Urinary bladder (tissue), 4 donors: ENCODE measurements around the gene PLEKHG1. TPM values are rescaled to one million over a fixed set of nuclear protein-coding genes. Genes with fewer than 3 reads are reported as not detected.

Source experiments
- DNase-seq: peaks from one replicate; pipeline ENCODE4 v3.0.0-alpha.2; 2015; ENCODE audit errors: extremely low spot score
- H3K27ac ChIP-seq: one replicate; pipeline ENCODE4 v1.5.1; 2013; ENCODE audit warnings: low read depth, mild to moderate bottlenecking, moderate library complexity
- H3K36me3 ChIP-seq: one replicate; pipeline ENCODE4 v1.6.1; 2013; ENCODE audit warnings: mild to moderate bottlenecking, moderate library complexity; ENCODE audit not compliant: insufficient read depth
- H3K4me1 ChIP-seq: one replicate; pipeline ENCODE4 v1.6.1; 2013; ENCODE audit warnings: mild to moderate bottlenecking, moderate library complexity; ENCODE audit not compliant: insufficient read depth
- H3K4me3 ChIP-seq: one replicate; pipeline ENCODE4 v1.5.1; 2013; ENCODE audit warnings: low read depth, low read length
- WGBS: extraction: QIAGEN DNeasy Blood & Tissue Kit; methylation state at CpG from one replicate; pipeline ENCODE4 v1.1.7; 2013; 5-methylcytosine and 5-hydroxymethylcytosine counted together
- polyA plus RNA-seq: library from polyadenylated mRNA; stranded (reverse); fragments of 200-250 nt; gene quantifications from one replicate; pipeline ENCODE4 v1.2.3, GENCODE V29; 2013
- total RNA-seq: library from RNA; depleted of rRNA; stranded (reverse); fragments of >200 nt; gene quantifications from one replicate; pipeline ENCODE4 v1.2.3, GENCODE V29; 2014
- donor health status: healthy with polysubstance abuse.
- donor health status: healthy.

PLEKHG1 gene
- total and polyA plus RNA-seq, 2 donors: 6.9 to 39.5 TPM

- H3K4me3 ChIP-seq: no peak overlapping the region
- no peak overlapping the region for H3K27ac ChIP-seq
- no peaks in the 10 kb centered on the region for H3K4me1 ChIP-seq
- H3K36me3 ChIP-seq: no peaks in the 10 kb centered on the region
- no peak for DNase-seq
- WGBS: 85% methylated on average over 15 of the region's 15 CpGs
Measured at GRCh38 chr6:150576651-150577226, 22.9 kb upstream of the PLEKHG1 start.

DNA sequence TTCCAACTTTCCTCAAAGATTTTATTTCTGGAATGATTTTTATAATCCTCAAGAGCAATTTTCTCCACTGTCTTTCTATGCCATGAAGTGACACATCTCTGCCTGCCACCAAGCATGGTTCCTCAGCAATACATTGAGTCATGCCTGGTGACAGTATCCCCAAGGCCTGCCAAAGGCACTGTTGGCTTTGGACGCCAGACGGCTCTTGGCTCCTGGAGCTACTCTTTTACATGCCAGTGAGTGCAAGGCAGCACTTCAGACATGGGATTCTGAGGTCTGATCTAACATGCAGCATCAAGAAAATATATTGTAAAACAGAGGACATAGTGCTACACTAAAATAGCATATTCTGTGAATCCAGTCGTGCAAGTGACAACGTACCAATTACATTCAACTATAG is 20.1 kb upstream of the PLEKHG1 start:
- H3K4me3 ChIP-seq: no peak overlapping the region
- H3K36me3 ChIP-seq: no peaks in the 10 kb centered on the region
- WGBS: 84% methylated on average over 4 of the region's 4 CpGs
- no peak overlapping the region for H3K27ac ChIP-seq
- no peaks in the 10 kb centered on the region for H3K4me1 ChIP-seq
- no peak for DNase-seq

DNA sequence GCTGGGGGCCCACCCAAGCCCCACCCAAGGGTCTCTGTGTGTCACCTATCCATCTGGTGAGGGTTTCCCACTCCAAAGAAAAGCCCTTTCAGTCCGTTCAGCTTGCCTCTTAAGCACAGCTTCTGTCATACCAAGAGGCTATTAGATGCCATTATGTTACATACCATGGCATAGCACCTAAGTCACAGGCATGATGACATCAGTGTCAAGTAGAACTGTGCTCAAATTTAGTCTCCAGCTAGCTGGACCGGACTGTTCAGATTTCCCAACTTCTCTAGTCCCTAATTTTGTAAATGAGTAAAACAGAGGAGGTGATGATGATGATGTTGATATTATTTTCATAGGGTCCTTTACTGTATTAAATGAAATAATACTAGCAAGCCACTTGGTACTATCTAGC is 19.2 kb upstream of the PLEKHG1 start:
- no peak for DNase-seq
- H3K36me3 ChIP-seq: no peaks in the 10 kb centered on the region
- H3K4me1 ChIP-seq: no peaks in the 10 kb centered on the region
- WGBS: 94% methylated on average over 2 of the region's 2 CpGs
- H3K27ac ChIP-seq: no peak overlapping the region
- no peak overlapping the region for H3K4me3 ChIP-seq

DNA sequence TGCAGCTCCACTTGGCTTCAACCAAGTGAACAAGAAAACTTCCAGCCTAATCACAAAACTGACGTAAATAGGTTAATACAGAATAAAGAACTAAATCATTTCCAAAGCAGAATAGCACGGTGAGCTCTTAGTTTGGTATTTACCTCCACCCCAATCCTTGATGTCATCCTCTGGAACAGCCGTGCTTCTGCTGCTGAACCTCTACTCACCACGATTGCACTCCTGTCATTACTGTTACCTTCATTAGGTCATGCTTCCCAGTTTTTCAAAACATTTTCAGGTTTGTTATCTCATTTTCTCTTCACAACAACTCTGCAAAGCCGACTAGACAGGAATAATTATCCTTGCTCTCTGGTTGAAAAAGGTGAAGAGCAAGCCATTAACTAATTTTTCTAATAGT is 15.6 kb upstream of the PLEKHG1 start:
- Histone ChIP-seq H3K4me3 (no peak overlapping the region), H3K4me1 (no peaks in the 10 kb centered on the region), H3K36me3 (no peaks in the 10 kb centered on the region), H3K27ac (no peak overlapping the region)
- no peak for DNase-seq
- 91% methylated on average over 5 of the region's 5 CpGs for WGBS

DNA sequence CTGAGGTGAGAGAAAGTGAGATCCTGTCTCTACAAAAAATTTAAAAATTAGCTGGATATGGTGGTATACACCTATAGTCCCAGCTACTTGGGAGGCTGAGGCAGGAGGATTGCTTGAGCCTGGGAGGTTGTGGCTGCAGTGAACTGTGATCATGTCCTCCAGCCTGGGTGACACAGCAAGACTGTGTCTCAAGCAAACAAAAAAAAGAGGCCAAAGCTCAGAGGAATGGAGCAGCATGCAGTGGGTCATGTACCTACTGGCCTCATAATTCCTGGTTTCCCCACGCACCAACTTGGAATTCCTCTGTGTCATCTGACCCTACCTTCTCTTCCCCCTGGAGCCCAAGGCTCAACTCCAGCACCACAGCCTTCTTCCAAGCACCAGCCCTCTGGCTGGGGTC is 15.1 kb upstream of the PLEKHG1 start:
- no peaks in the 10 kb centered on the region for H3K36me3 ChIP-seq
- no peaks in the 10 kb centered on the region for H3K4me1 ChIP-seq
- no peak overlapping the region for H3K27ac ChIP-seq
- no peak overlapping the region for H3K4me3 ChIP-seq
- DNase-seq: no peak
- 100% methylated on average over 1 of the region's 1 CpG for WGBS

GRCh38 chr6:150586850-150587359 is 12.8 kb upstream of the PLEKHG1 start:
- 66% methylated on average over 12 of the region's 12 CpGs for WGBS
- no peak for DNase-seq
- H3K4me1 ChIP-seq: no peaks in the 10 kb centered on the region
- no peak overlapping the region for H3K4me3 ChIP-seq
- H3K36me3 ChIP-seq: no peaks in the 10 kb centered on the region
- H3K27ac ChIP-seq: no peak overlapping the region

DNA sequence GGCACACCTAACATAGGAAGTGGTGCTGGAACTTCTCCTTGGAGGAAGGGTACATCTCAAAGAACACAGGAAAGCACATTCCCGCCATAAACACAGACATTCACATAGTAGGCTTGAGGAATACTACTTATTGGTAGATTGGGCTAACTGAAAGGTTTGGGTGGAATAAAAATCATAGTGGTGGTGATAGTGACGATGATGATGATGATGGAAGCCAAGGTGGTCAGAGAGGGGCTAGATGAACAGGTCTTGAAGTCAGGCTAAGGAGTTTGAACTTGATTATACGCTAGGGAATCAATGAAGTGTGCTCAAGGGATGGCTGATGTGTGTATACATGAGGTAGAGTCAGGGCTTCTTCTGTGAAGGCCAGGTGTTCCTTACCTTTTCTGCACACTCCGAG is 12.0 kb upstream of the PLEKHG1 start:
- WGBS: 48% methylated on average over 4 of the region's 4 CpGs
- no peaks in the 10 kb centered on the region for H3K36me3 ChIP-seq

DNA sequence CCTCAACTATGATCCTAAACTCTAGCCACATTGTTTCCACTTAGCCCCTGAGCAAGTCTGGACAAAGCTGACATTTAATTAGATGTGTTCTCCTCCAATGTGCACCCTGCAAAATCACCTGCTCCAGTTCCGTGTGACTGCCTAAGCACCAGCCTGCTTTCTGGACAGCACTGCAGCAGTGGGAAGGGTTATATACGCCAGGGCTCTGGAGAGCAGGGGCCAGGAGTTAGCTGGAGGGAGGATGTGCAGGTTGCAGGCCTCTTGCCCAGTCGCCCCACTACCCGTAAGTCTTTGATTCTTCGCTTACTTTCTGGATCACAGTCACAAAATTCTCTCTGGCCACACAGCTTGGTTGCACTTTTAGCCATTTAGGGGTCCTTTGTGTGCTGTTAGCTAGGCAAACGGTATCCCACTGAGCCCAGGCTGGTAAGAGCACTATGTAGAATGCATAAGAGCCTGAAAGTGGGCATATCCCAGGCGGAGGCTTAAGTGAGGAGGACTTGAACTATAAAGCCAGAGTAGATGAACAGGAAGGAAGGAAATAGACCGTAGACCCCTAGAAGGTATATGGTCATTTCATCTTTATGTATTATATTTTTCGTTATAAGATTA is 10.7 kb upstream of the PLEKHG1 start:
- no peaks in the 10 kb centered on the region for H3K4me1 ChIP-seq
- H3K36me3 ChIP-seq: no peaks in the 10 kb centered on the region
- WGBS: 72% methylated on average over 9 of the region's 9 CpGs
- no peak overlapping the region for H3K27ac ChIP-seq
- DNase-seq: no peak
- H3K4me3 ChIP-seq: no peak overlapping the region

More for the DNA sequence above, 12.0 kb upstream of the PLEKHG1 start:
- no peak for DNase-seq
- Histone ChIP-seq H3K4me3 (no peak overlapping the region), H3K4me1 (no peaks in the 10 kb centered on the region), H3K27ac (no peak overlapping the region)

DNA sequence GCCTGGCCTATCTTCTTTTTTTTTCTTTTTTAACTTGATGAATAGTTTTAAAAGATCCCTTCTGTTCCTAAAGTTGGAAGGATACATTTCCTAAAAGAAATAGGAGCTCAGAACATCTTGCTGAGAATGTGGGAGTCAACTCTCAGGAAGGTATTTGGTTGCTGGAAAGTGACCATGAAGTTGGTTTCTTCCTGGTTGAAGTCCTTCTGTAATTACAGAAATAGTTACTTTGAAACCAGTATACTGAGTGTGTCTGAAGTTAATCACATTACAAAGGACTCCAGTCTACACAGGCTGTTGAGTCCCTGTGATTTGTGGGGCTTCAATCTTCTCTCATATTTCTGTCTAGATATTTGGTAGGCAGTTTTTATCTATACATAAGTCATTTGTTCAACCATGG is 9.8 kb upstream of the PLEKHG1 start:
- H3K4me3 ChIP-seq: no peak overlapping the region
- DNase-seq: no peak
- no peaks in the 10 kb centered on the region for H3K36me3 ChIP-seq
- H3K4me1 ChIP-seq: no peaks in the 10 kb centered on the region
- H3K27ac ChIP-seq: no peak overlapping the region

DNA sequence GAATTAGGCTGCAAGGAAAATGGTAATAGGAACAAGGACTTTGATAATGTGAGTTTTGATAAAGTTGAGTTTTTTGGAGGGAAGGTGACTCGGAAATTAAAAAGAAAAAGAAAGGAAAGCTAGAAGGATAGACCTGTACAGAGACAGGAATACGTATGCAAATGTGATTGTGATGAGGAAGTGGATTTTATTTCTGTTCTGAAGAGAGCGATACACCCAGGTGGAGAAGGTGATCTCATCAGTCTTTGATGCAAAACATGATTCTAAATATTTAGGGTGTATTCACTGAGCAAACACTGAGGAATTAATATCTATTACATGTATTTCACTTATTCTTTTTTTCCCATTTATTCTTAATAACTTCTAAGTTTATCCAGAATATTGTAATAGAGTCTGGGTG is 9.2 kb upstream of the PLEKHG1 start:
- no peak for DNase-seq
- no peaks in the 10 kb centered on the region for H3K36me3 ChIP-seq
- WGBS: 79% methylated on average over 3 of the region's 3 CpGs
- H3K27ac ChIP-seq: no peak overlapping the region
- no peak overlapping the region for H3K4me3 ChIP-seq
- no peaks in the 10 kb centered on the region for H3K4me1 ChIP-seq

GRCh38 chr6:150592377-150592995 is 7.2 kb upstream of the PLEKHG1 start:
- no peak overlapping the region for H3K27ac ChIP-seq
- H3K4me3 ChIP-seq: no peak overlapping the region
- DNase-seq: no peak
- H3K4me1 ChIP-seq: no peaks in the 10 kb centered on the region
- 75% methylated on average over 5 of the region's 5 CpGs for whole genome bisulfite sequencing
- no peaks in the 10 kb centered on the region for H3K36me3 ChIP-seq

DNA sequence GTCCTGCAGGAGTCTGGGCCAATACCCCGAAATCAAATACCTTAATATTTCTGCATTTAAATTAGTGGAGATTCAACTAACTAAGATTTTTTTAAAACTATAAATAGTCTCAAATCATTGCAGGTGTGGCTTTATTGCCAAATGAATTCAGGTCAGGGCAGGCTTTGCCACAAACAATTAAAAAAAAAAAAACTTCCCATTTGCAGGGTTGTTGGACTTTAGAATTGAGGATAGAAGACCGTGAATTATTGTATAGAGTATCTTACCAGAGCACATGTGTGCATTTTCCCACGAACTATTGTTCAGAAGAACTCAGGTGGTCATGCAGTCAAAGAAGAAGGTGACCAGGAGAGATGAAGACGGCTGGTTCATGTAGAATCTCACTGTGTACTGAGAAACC is 6.6 kb upstream of the PLEKHG1 start:
- no peaks in the 10 kb centered on the region for H3K36me3 ChIP-seq
- no peaks in the 10 kb centered on the region for H3K4me1 ChIP-seq
- DNase-seq: no peak
- no peak overlapping the region for H3K4me3 ChIP-seq
- 94% methylated on average over 4 of the region's 4 CpGs for WGBS
- no peak overlapping the region for H3K27ac ChIP-seq

GRCh38 chr6:150596439-150596838 is 3.2 kb upstream of the PLEKHG1 start:
- WGBS: 86% methylated on average over 7 of the region's 7 CpGs
- no peaks in the 10 kb centered on the region for H3K36me3 ChIP-seq
- no peak overlapping the region for H3K27ac ChIP-seq
- no peak overlapping the region for H3K4me3 ChIP-seq
- H3K4me1 ChIP-seq: no peaks in the 10 kb centered on the region
- DNase-seq: no peak

- no peaks in the 10 kb centered on the region for H3K36me3 ChIP-seq
- 90% methylated on average over 4 of the region's 4 CpGs for WGBS
- no peak for DNase-seq
- no peak overlapping the region for H3K27ac ChIP-seq
- H3K4me3 ChIP-seq: no peak overlapping the region
- no peaks in the 10 kb centered on the region for H3K4me1 ChIP-seq
Measured at GRCh38 chr6:150598401-150598800, 1.3 kb upstream of the PLEKHG1 start.
